ENCODE measurements around the gene RNF212. TPM values are rescaled to one million over a fixed set of nuclear protein-coding genes. Genes with fewer than 3 reads are reported as not detected.

RNF212 gene
- total and polyA plus RNA-seq, 4 donors, result 3.5 to 8.8 (median 5.3) TPM

GRCh38 chr4:1026115-1026514, 87.2 kb downstream of the RNF212 start:
- DNase-seq, result no peak
- no peak overlapping the region for H3K27ac ChIP-seq (ENCODE audit: low read depth in 1 of 2, low read length in 1 of 2)
- WGBS, 2 donors, result 44 to 62% methylated on average over 17 of the region's 17 CpGs

GRCh38 chr4:1024882-1025545, 88.3 kb downstream of the RNF212 start:
- H3K4me3 ChIP-seq, result no peak overlapping the region
- 94 to 95% methylated on average over 32 of the region's 32 CpGs for WGBS, 2 donors
- TF ChIP-seq, protein P1, sequence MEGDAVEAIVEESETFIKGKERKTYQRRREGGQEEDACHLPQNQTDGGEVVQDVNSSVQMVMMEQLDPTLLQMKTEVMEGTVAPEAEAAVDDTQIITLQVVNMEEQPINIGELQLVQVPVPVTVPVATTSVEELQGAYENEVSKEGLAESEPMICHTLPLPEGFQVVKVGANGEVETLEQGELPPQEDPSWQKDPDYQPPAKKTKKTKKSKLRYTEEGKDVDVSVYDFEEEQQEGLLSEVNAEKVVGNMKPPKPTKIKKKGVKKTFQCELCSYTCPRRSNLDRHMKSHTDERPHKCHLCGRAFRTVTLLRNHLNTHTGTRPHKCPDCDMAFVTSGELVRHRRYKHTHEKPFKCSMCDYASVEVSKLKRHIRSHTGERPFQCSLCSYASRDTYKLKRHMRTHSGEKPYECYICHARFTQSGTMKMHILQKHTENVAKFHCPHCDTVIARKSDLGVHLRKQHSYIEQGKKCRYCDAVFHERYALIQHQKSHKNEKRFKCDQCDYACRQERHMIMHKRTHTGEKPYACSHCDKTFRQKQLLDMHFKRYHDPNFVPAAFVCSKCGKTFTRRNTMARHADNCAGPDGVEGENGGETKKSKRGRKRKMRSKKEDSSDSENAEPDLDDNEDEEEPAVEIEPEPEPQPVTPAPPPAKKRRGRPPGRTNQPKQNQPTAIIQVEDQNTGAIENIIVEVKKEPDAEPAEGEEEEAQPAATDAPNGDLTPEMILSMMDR (IDR thresholded peaks at IDR 0.05; ENCODE audit: control extremely low read depth, extremely low read depth), result no peak
- H3K4me1 ChIP-seq (ENCODE audit: control insufficient read depth in 5 of 5, insufficient read depth in 5 of 5, low read length in 5 of 5), result peaks cover 0 to 13% (median 3%) of the 10 kb centered on the region in 5 donors
- DNase-seq, result no peak
- ATAC-seq (ENCODE audit: insufficient read depth, low FRiP score), result no peak
- peaks cover 0 to 5% (median 0%) of the 10 kb centered on the region in 4 donors for H3K9me3 ChIP-seq (ENCODE audit: control insufficient read depth in 4 of 4, insufficient read depth in 3 of 4, low read length in 3 of 4)
- H3K36me3 ChIP-seq (ENCODE audit: control insufficient read depth in 4 of 4, insufficient read depth in 4 of 4, low read length in 4 of 4), result peaks cover 0 to 18% (median 12%) of the 10 kb centered on the region in 4 donors
- no peaks in the 10 kb centered on the region for H3K27me3 ChIP-seq (ENCODE audit: control insufficient read depth in 3 of 3, insufficient read depth in 3 of 3, low read length in 2 of 3)
- H3K9ac ChIP-seq (ENCODE audit: insufficient read depth in 1 of 2, low read length in 2 of 2), result no peak overlapping the region
- H3K27ac ChIP-seq (ENCODE audit: low read depth in 1 of 2, low read length in 1 of 2), result no peak overlapping the region

More at GRCh38 chr4:1026115-1026514, 87.2 kb downstream of the RNF212 start:
- no peak overlapping the region for H3K9ac ChIP-seq (ENCODE audit: insufficient read depth in 1 of 2, low read length in 2 of 2)
- TF ChIP-seq, protein P1 (IDR thresholded peaks at IDR 0.05; ENCODE audit: control extremely low read depth, extremely low read depth), result no peak
- H3K9me3 ChIP-seq (ENCODE audit: control insufficient read depth in 4 of 4, insufficient read depth in 3 of 4, low read length in 3 of 4), result peaks cover 0 to 5% (median 0%) of the 10 kb centered on the region in 4 donors
- ATAC-seq (ENCODE audit: insufficient read depth, low FRiP score), result no peak
- no peak overlapping the region for H3K4me3 ChIP-seq
- H3K27me3 ChIP-seq (ENCODE audit: control insufficient read depth in 3 of 3, insufficient read depth in 3 of 3, low read length in 2 of 3), result no peaks in the 10 kb centered on the region
- H3K36me3 ChIP-seq (ENCODE audit: control insufficient read depth in 4 of 4, insufficient read depth in 4 of 4, low read length in 4 of 4), result peaks cover 0 to 18% (median 12%) of the 10 kb centered on the region in 4 donors
- H3K4me1 ChIP-seq (ENCODE audit: control insufficient read depth in 5 of 5, insufficient read depth in 5 of 5, low read length in 5 of 5), result peaks cover 0 to 13% (median 3%) of the 10 kb centered on the region in 5 donors

DNA sequence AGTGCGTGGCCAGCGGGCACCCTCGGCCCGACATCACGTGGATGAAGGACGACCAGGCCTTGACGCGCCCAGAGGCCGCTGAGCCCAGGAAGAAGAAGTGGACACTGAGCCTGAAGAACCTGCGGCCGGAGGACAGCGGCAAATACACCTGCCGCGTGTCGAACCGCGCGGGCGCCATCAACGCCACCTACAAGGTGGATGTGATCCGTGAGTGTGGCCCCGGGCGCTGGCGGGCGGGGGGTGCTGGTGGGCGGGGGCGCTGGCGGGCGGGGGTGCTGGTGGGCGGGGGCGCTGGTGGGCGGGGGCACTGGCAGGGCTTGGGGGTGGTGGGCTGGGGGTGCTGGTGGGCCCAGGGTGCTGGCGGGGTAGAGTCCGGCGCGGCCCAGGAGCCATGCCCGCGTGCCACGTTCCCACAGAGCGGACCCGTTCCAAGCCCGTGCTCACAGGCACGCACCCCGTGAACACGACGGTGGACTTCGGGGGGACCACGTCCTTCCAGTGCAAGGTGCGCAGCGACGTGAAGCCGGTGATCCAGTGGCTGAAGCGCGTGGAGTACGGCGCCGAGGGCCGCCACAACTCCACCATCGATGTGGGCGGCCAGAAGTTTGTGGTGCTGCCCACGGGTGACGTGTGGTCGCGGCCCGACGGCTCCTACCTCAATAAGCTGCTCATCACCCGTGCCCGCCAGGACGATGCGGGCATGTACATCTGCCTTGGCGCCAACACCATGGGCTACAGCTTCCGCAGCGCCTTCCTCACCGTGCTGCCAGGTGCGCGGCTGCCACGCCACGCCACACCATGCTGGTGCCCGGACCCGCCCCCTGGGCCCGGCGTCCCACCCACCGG, 89.2 kb downstream of the RNF212 start:
- peaks cover 0 to 18% (median 12%) of the 10 kb centered on the region in 4 donors for H3K36me3 ChIP-seq (ENCODE audit: control insufficient read depth in 4 of 4, insufficient read depth in 4 of 4, low read length in 4 of 4)
- 97 to 98% methylated on average over 81 to 83 of the region's 83 CpGs for WGBS, 2 donors
- TF ChIP-seq, protein P1 (IDR thresholded peaks at IDR 0.05; ENCODE audit: control extremely low read depth, extremely low read depth), result no peak
- peaks cover 0 to 13% (median 3%) of the 10 kb centered on the region in 5 donors for H3K4me1 ChIP-seq (ENCODE audit: control insufficient read depth in 5 of 5, insufficient read depth in 5 of 5, low read length in 5 of 5)
- peaks cover 0 to 5% (median 0%) of the 10 kb centered on the region in 4 donors for H3K9me3 ChIP-seq (ENCODE audit: control insufficient read depth in 4 of 4, insufficient read depth in 3 of 4, low read length in 3 of 4)
- H3K9ac ChIP-seq (ENCODE audit: insufficient read depth in 1 of 2, low read length in 2 of 2), result no peak overlapping the region
- no peak overlapping the region for H3K27ac ChIP-seq (ENCODE audit: low read depth in 1 of 2, low read length in 1 of 2)
- no peaks in the 10 kb centered on the region for H3K27me3 ChIP-seq (ENCODE audit: control insufficient read depth in 3 of 3, insufficient read depth in 3 of 3, low read length in 2 of 3)
- ATAC-seq (ENCODE audit: insufficient read depth, low FRiP score), result no peak
- H3K4me3 ChIP-seq, result no peak overlapping the region
- DNase-seq, result no peak

All from lung (tissue), 12 donors.